IMR-90 (cell line): ENCODE measurements around the gene MYO3B. TPM values are rescaled to one million over a fixed set of nuclear protein-coding genes. Genes with fewer than 3 reads are reported as not detected.

ENCODE experiments used
- ATAC-seq: fragments of 200-7000 bp; cut with Tn5 transposase; 2 replicates; pipeline ENCODE4 v1.9.1; 2020; ENCODE audit warnings: low read depth, mild to moderate bottlenecking, moderate library complexity
- BruUV-seq: library from RNA; stranded (reverse); fragments of 400-500 nt; replicated peaks from 2 replicates; lab custom pipeline; 2021; lab: Mats Ljungman, UMichigan
- CTCF ChIA-PET: fragments of 300-600 bp; formaldehyde crosslinking; extraction: SDS; loops from one replicate; lab custom pipeline; 2021; ENCODE audit warnings: antibody characterized with exemption; lab: Yijun Ruan, JAX
- POLR2A ChIA-PET: fragments of 300-600 bp; sonication (Branson Sonifier 250); formaldehyde crosslinking; loops from one replicate; lab custom pipeline; 2022; ENCODE audit warnings: antibody characterized with exemption; ENCODE audit not compliant: unreplicated experiment; lab: Charles Lee
- DNase-seq: peaks from one replicate; pipeline ENCODE4 v3.0.0; 2013
- H2AFZ ChIP-seq: replicated peaks from 2 replicates; pipeline ENCODE3; 2013; ENCODE audit warnings: low read length, mild to moderate bottlenecking; ENCODE audit not compliant: poor library complexity
- H2AK5ac ChIP-seq: 2 replicates; pipeline ENCODE4 v1.6.1; 2013; ENCODE audit warnings: low read depth, low read length, inconsistent platforms
- H2AK9ac ChIP-seq: replicated peaks from 2 replicates; pipeline ENCODE3; 2013; ENCODE audit warnings: mild to moderate bottlenecking, low read depth, low read length, moderate library complexity; ENCODE audit not compliant: poor library complexity
- H2BK120ac ChIP-seq: 2 replicates; pipeline ENCODE4 v1.6.1; 2013; ENCODE audit warnings: low read depth, low read length, inconsistent platforms
- H2BK15ac ChIP-seq: 3 replicates; pipeline ENCODE4 v1.6.1; 2013; ENCODE audit warnings: low read depth, low read length, inconsistent platforms
- H2BK20ac ChIP-seq: 2 replicates; pipeline ENCODE4 v1.6.1; 2013; ENCODE audit warnings: low read depth, mild to moderate bottlenecking, inconsistent platforms, low read length, moderate library complexity
- H2BK5ac ChIP-seq: 2 replicates; pipeline ENCODE4 v1.6.1; 2013; ENCODE audit warnings: mild to moderate bottlenecking, low read depth, low read length, inconsistent platforms; ENCODE audit not compliant: poor library complexity, severe bottlenecking
- H3K14ac ChIP-seq: replicated peaks from 2 replicates; pipeline ENCODE4 v1.6.1; 2013; ENCODE audit warnings: low read depth, low read length, inconsistent platforms
- H3K18ac ChIP-seq: 2 replicates; pipeline ENCODE4 v1.6.1; 2013; ENCODE audit warnings: low read depth, low read length, control low read depth
- H3K23ac ChIP-seq: 2 replicates; pipeline ENCODE4 v1.6.1; 2013; ENCODE audit warnings: low read depth, low read length, inconsistent platforms
- H3K27ac ChIP-seq: 2 replicates; pipeline ENCODE4 v1.5.1; 2013; ENCODE audit warnings: mild to moderate bottlenecking, control low read depth, low read length; ENCODE audit not compliant: insufficient read depth
- H3K27me3 ChIP-seq: 2 replicates; pipeline ENCODE4 v1.6.1; 2013; ENCODE audit warnings: low read length; ENCODE audit not compliant: control insufficient read depth, insufficient read depth
- H3K36me3 ChIP-seq: 2 replicates; pipeline ENCODE4 v1.6.1; 2013; ENCODE audit warnings: low read length, mixed read lengths; ENCODE audit not compliant: control insufficient read depth, insufficient read depth
- H3K4ac ChIP-seq: 2 replicates; pipeline ENCODE4 v1.6.1; 2013; ENCODE audit warnings: low read depth, low read length, inconsistent platforms
- H3K4me1 ChIP-seq: 2 replicates; pipeline ENCODE4 v1.6.1; 2013; ENCODE audit warnings: low read length, mixed read lengths; ENCODE audit not compliant: control insufficient read depth, insufficient read depth
- H3K4me2 ChIP-seq: 2 replicates; pipeline ENCODE4 v1.6.1; 2013; ENCODE audit warnings: low read depth, mild to moderate bottlenecking, control low read depth, low read length, moderate library complexity
- H3K4me3 ChIP-seq: 2 replicates; pipeline ENCODE4 v1.5.1; 2013; ENCODE audit warnings: low read depth, mild to moderate bottlenecking, control low read depth, low read length, moderate library complexity; ENCODE audit not compliant: insufficient read depth
- H3K56ac ChIP-seq: 2 replicates; pipeline ENCODE4 v1.6.1; 2013; ENCODE audit warnings: low read length, inconsistent platforms; ENCODE audit not compliant: insufficient read depth; ENCODE audit errors: extremely low read depth
- H3K79me1 ChIP-seq, 2 experiments: 2 replicates each; pipeline ENCODE4 v1.6.1; 2013; ENCODE audit warnings: low read length in 2 of 2, inconsistent platforms in 1 of 2, low read depth in 1 of 2
- H3K9ac ChIP-seq: 2 replicates; pipeline ENCODE4 v1.6.1; 2013; ENCODE audit warnings: low read depth, low read length, control low read depth
- H3K9me1 ChIP-seq: 2 replicates; pipeline ENCODE4 v1.6.1; 2013; ENCODE audit warnings: low read length, inconsistent platforms; ENCODE audit not compliant: insufficient read depth
- H3K9me3 ChIP-seq: 2 replicates; pipeline ENCODE4 v1.6.1; 2013; ENCODE audit warnings: low read length; ENCODE audit not compliant: control insufficient read depth, insufficient read depth
- H4K20me1 ChIP-seq: 2 replicates; pipeline ENCODE4 v1.6.1; 2013; ENCODE audit warnings: low read length, inconsistent platforms; ENCODE audit not compliant: insufficient read depth
- H4K5ac ChIP-seq: 2 replicates; pipeline ENCODE4 v1.6.1; 2013; ENCODE audit warnings: mild to moderate bottlenecking, low read depth, low read length, control low read depth
- H4K8ac ChIP-seq, 2 experiments: 2 replicates each; pipeline ENCODE4 v1.6.1; 2013; ENCODE audit warnings: low read depth in 2 of 2, low read length in 2 of 2, control low read depth in 1 of 2, inconsistent platforms in 1 of 2
- H4K91ac ChIP-seq: 2 replicates; pipeline ENCODE4 v1.6.1; 2013; ENCODE audit warnings: low read depth, low read length, inconsistent platforms; ENCODE audit not compliant: insufficient read depth
- BHLHE40 ChIP-seq: fragments of 150-350 bp; IDR thresholded peaks from 2 replicates; pipeline ENCODE4 v1.6.1; 2016; ENCODE audit warnings: mild to moderate bottlenecking, low read depth, low read length
- CEBPB ChIP-seq: IDR thresholded peaks from 2 replicates; pipeline ENCODE4 v1.6.1; 2012; ENCODE audit warnings: low read depth, low read length, improper control_type of control experiment
- CHD1 ChIP-seq: IDR thresholded peaks from 2 replicates; pipeline ENCODE4 v1.6.1; 2012; ENCODE audit warnings: low read depth, low read length, improper control_type of control experiment
- CTCF ChIP-seq: conservative IDR thresholded peaks from 2 replicates; pipeline ENCODE4 v1.5.1; 2012; ENCODE audit warnings: mild to moderate bottlenecking, low read depth, low read length, improper control_type of control experiment
- FOS ChIP-seq: fragments of 150-350 bp; IDR thresholded peaks from 2 replicates; pipeline ENCODE4 v1.6.1; 2016; ENCODE audit warnings: low read depth, low read length
- MAFK ChIP-seq: IDR thresholded peaks from 2 replicates; pipeline ENCODE4 v1.6.1; 2012; ENCODE audit warnings: low read depth, low read length, improper control_type of control experiment
- MAZ ChIP-seq: IDR thresholded peaks from 2 replicates; pipeline ENCODE4 v1.6.1; 2012; ENCODE audit warnings: low read depth, mild to moderate bottlenecking, low read length, improper control_type of control experiment, moderate library complexity, borderline replicate concordance
- MXI1 ChIP-seq: IDR thresholded peaks from 2 replicates; pipeline ENCODE4 v1.6.1; 2012; ENCODE audit warnings: low read depth, mild to moderate bottlenecking, low read length, moderate library complexity, borderline replicate concordance
- NFE2L2 ChIP-seq: fragments of 150-350 bp; IDR thresholded peaks from 2 replicates; pipeline ENCODE4 v1.6.1; 2016; ENCODE audit warnings: low read depth, mild to moderate bottlenecking, low read length
- POLR2A ChIP-seq: IDR thresholded peaks from 2 replicates; pipeline ENCODE4 v1.6.1; 2012; ENCODE audit warnings: mild to moderate bottlenecking, low read depth, low read length
- RCOR1 ChIP-seq: IDR thresholded peaks from 2 replicates; pipeline ENCODE4 v1.6.1; 2012; ENCODE audit warnings: mild to moderate bottlenecking, low read length, improper control_type of control experiment; ENCODE audit not compliant: insufficient replicate concordance
- RFX5 ChIP-seq: IDR thresholded peaks from 2 replicates; pipeline ENCODE4 v1.8.0; 2012; ENCODE audit warnings: low read depth, mild to moderate bottlenecking, low read length, moderate library complexity
- SMC3 ChIP-seq: fragments of 150-350 bp; IDR thresholded peaks from 2 replicates; pipeline ENCODE4 v1.6.1; 2016; ENCODE audit warnings: low read depth, mild to moderate bottlenecking, antibody characterized with exemption, low read length, moderate library complexity
- USF2 ChIP-seq: fragments of 150-350 bp; IDR thresholded peaks from 2 replicates; pipeline ENCODE4 v1.6.1; 2017; ENCODE audit warnings: mild to moderate bottlenecking, antibody characterized with exemption, low read length, low read depth
- WGBS, 2 experiments: methylation state at CpG; one replicate each; pipeline versions ENCODE4 v1.1.5 to v1.1.7; 2013; ENCODE audit warnings: missing lambda C conversion rate in 2 of 2; ENCODE audit not compliant: insufficient read length in 1 of 2; ENCODE audit errors: extremely low coverage in 2 of 2; 5-methylcytosine and 5-hydroxymethylcytosine counted together
- dilution Hi-C: fragments of 300-500 bp; cut with HindIII; formaldehyde crosslinking; loops from one replicate; pipeline ENCODE4 v1.14.3; 2018; ENCODE audit warnings: low sequenced_read_pairs; ENCODE audit not compliant: unreplicated experiment
- in situ Hi-C: fragments of 300-500 bp; cut with MboI; formaldehyde crosslinking; loops from 3 replicates; pipeline ENCODE4 v1.14.3; 2019; ENCODE audit warnings: low sequenced_read_pairs, inconsistent platforms, mixed read lengths
- intact Hi-C: fragments of 100-400 bp; cut with micrococcal nuclease; formaldehyde crosslinking; loops from 2 replicates; pipeline ENCODE4 v1.10.0; 2022
- polyA plus RNA-seq, 3 experiments: library from polyadenylated mRNA; depleted of rRNA; stranded (reverse); fragments of >200 nt; gene quantifications; 2 replicates each; pipeline ENCODE4 v1.2.3, GENCODE V29; 2012; ENCODE audit warnings: low replicate concordance in 1 of 3
- total RNA-seq: library from RNA; depleted of rRNA; stranded (reverse); fragments of >200 nt; gene quantifications from 2 replicates; pipeline ENCODE4 v1.2.3, GENCODE V29; 2012

MYO3B gene
- total and polyA plus RNA-seq, 2 of the 4 experiments (the other 2 are of a cell fraction), result 0.02 TPM; not detected in 1

- no peak overlapping the region for H4K8ac ChIP-seq
- no CpG with 5 or more reads among the region's 5 CpGs for WGBS, 2 experiments
- H4K20me1 ChIP-seq, result no peaks in the 10 kb centered on the region
- in situ Hi-C loops, result no loop called here
- H3K9me3 ChIP-seq, result no peaks in the 10 kb centered on the region
- peaks cover 3% of the 10 kb centered on the region; the same call in 1 of the 2 replicates for H3K27me3 ChIP-seq
- no peak overlapping the region for H4K91ac ChIP-seq
- no peak overlapping the region for H2BK15ac ChIP-seq
- H3K4me3 ChIP-seq, result no peak overlapping the region
- no peak overlapping the region for H3K56ac ChIP-seq
- H3K4ac ChIP-seq, result no peak overlapping the region
- POLR2A ChIA-PET, result no interaction called here
- no peak overlapping the region for H2AFZ ChIP-seq
- no peak overlapping the region for H3K27ac ChIP-seq
- dilution Hi-C loops, result no loop called here
- no peak for ATAC-seq
- CTCF ChIA-PET, result interaction anchor here (1.2 to 1.3 kb wide), 2 partner anchors 13 to 17 kb away, joined by 4 to 6 read pairs; no protein-coding TSS in a partner anchor
- H3K36me3 ChIP-seq, result no peaks in the 10 kb centered on the region
- no peak overlapping the region for H3K14ac ChIP-seq
- no peak overlapping the region for H2BK20ac ChIP-seq
- TF ChIP-seq USF2, result no peak
- no peak for TF ChIP-seq MAFK
- TF ChIP-seq CEBPB, result no peak
- no peak for TF ChIP-seq CHD1
- no peak for TF ChIP-seq BHLHE40
- no peak for TF ChIP-seq RCOR1
- TF ChIP-seq SMC3, result no peak
- TF ChIP-seq FOS, result no peak
- no peak for TF ChIP-seq RFX5
- no peak for TF ChIP-seq POLR2A
- no peak for TF ChIP-seq MXI1
- TF ChIP-seq CTCF, result no peak
- no peak for TF ChIP-seq NFE2L2
- no peak for TF ChIP-seq MAZ
- H3K18ac ChIP-seq, result no peak overlapping the region
- no TSS peak for BruUV-seq
- no peak overlapping the region for H3K23ac ChIP-seq
- H3K9me1 ChIP-seq, result no peaks in the 10 kb centered on the region
- no peak overlapping the region for H2BK5ac ChIP-seq
- intact Hi-C loops, result no loop called here
- no peaks in the 10 kb centered on the region for H3K4me1 ChIP-seq
- no peak overlapping the region for H2AK5ac ChIP-seq
- H3K79me1 ChIP-seq, result no peaks in the 10 kb centered on the region
- H3K9ac ChIP-seq, result no peak overlapping the region
- H2AK9ac ChIP-seq, result no peak overlapping the region
- no peak overlapping the region for H2BK120ac ChIP-seq
- DNase-seq, result no peak
- no peak overlapping the region for H3K4me2 ChIP-seq
- H4K5ac ChIP-seq, result no peak overlapping the region
Observed at GRCh38 chr2:170391697-170392096, 213.8 kb downstream of the MYO3B start.
